GM12875 (cell line): ENCODE data around the gene SORCS1.

Experiments
- H3K4me3 ChIP-seq: one replicate; pipeline ENCODE4 v1.5.1; 2011; ENCODE audit warnings: low read depth, low read length, control low read depth
- TF ChIP-seq, protein P1 (sequence below): IDR thresholded peaks from 2 replicates; pipeline ENCODE4 v1.5.1; 2011; ENCODE audit warnings: low read depth, mild to moderate bottlenecking, control low read depth, inconsistent platforms, low read length, moderate library complexity, borderline replicate concordance; ENCODE audit not compliant: insufficient read depth

SORCS1 gene

GRCh38 chr10:107164992-107165391 is 486 bp upstream of the SORCS1 start:
- TF ChIP-seq, protein P1, sequence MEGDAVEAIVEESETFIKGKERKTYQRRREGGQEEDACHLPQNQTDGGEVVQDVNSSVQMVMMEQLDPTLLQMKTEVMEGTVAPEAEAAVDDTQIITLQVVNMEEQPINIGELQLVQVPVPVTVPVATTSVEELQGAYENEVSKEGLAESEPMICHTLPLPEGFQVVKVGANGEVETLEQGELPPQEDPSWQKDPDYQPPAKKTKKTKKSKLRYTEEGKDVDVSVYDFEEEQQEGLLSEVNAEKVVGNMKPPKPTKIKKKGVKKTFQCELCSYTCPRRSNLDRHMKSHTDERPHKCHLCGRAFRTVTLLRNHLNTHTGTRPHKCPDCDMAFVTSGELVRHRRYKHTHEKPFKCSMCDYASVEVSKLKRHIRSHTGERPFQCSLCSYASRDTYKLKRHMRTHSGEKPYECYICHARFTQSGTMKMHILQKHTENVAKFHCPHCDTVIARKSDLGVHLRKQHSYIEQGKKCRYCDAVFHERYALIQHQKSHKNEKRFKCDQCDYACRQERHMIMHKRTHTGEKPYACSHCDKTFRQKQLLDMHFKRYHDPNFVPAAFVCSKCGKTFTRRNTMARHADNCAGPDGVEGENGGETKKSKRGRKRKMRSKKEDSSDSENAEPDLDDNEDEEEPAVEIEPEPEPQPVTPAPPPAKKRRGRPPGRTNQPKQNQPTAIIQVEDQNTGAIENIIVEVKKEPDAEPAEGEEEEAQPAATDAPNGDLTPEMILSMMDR = no peak
- H3K4me3 ChIP-seq = no peak overlapping the region

GRCh38 chr10:107163076-107163855 is 1.2 kb downstream of the SORCS1 start:
- H3K4me3 ChIP-seq = no peak overlapping the region
- TF ChIP-seq, protein P1 = no peak

GRCh38 chr10:107160866-107161265 is 3.6 kb downstream of the SORCS1 start:
- H3K4me3 ChIP-seq = no peak overlapping the region
- TF ChIP-seq, protein P1 = no peak

DNA sequence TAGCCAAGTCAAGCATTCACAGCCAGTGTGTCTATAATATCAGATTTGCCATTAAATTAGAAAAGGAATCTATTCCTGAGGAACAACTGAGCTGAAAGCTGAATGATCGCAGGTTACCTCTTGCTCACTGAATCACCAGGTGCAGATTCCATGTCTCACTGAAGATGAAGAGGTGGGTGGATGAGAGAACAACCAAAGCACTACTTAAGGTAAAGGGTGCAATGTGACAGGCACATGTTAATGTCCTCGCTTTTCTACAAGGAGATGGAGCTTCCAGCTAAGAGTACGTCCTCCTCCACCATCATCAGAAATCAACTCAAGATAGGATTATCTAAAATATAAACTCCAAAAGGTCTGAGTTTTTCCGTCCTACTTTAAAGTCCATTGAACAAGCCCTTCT is 4.6 kb downstream of the SORCS1 start:
- TF ChIP-seq, protein P1 = no peak
- no peak overlapping the region for H3K4me3 ChIP-seq

GRCh38 chr10:107157071-107157470 is 7.4 kb downstream of the SORCS1 start:
- no peak overlapping the region for H3K4me3 ChIP-seq
- TF ChIP-seq, protein P1 = no peak

GRCh38 chr10:107152087-107152486 is 12.4 kb downstream of the SORCS1 start:
- H3K4me3 ChIP-seq = no peak overlapping the region
- TF ChIP-seq, protein P1 = no peak

DNA sequence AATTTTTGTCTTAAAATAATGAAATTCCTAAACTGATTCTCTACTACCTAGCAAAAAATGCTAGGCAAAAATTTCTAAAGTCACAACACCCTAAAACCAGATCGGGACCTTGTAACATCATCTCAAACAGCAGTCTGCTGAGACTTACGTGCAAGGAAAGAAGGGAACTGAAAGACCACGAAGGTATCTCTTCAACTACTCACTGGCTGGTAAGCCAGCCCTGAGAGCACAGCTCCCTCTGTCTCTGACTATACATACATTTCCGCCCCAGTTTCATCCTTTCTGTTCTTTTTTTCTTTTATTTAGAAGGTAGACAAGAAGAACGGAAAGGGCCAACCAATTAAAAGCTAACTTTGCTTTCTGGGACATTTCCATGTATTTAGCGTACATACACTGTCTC is 15.6 kb downstream of the SORCS1 start:
- no peak overlapping the region for H3K4me3 ChIP-seq
- TF ChIP-seq, protein P1 = no peak
